Transverse colon (tissue), 4 donors: ENCODE results near the gene TMEM130.

ENCODE experiments used
- CTCF ChIP-seq, 5 experiments: fragments of 200-600 bp in 3 of 5; fragments of 450-650 bp in 2 of 5; sonication (generic) in 3 of 5; IDR thresholded peaks; 1 replicate in 2 of 5; 2 replicates in 3 of 5; pipeline ENCODE4 v1.5.1; 2016 to 2017; ENCODE audit warnings: antibody characterized with exemption in 5 of 5, inconsistent platforms in 3 of 5, mild to moderate bottlenecking in 2 of 5, moderate library complexity in 1 of 5
- EP300 ChIP-seq: sonication (generic); formaldehyde crosslinking; IDR thresholded peaks from one replicate; pipeline ENCODE4 v1.6.1; 2017; ENCODE audit warnings: antibody characterized with exemption, low read depth
- POLR2A ChIP-seq: fragments of 450-650 bp; IDR thresholded peaks from one replicate; pipeline ENCODE4 v1.6.1; 2016; ENCODE audit warnings: antibody characterized with exemption, mild to moderate bottlenecking, moderate library complexity
- POLR2AphosphoS5 ChIP-seq, 3 donors: sonication (generic); formaldehyde crosslinking; IDR thresholded peaks; one replicate each; pipeline ENCODE4 v1.6.1; 2016; ENCODE audit warnings: antibody characterized with exemption in 3 of 3

- TF ChIP-seq CTCF (IDR thresholded peaks at IDR 0.05), result peak; percentile 89 to 96 (median 96)
- TF ChIP-seq POLR2A, result no peak
- TF ChIP-seq EP300, result no peak
- TF ChIP-seq POLR2AphosphoS5 (IDR thresholded peaks at IDR 0.05), result no peak
Measured at GRCh38 chr7:98841179-98841997, 28.4 kb downstream of the TMEM130 start.
